Occipital lobe (tissue), 3 donors: ENCODE measurements around the gene SMARCA2. TPM values are rescaled to one million over a fixed set of nuclear protein-coding genes. Genes with fewer than 3 reads are reported as not detected.
A peak's percentile ranks its signal among the peaks of the same experiment; 100 is the strongest.

Experiments used
- DNase-seq: peaks from one replicate; lab custom pipeline; 2025; lab: John Stamatoyannopoulos, UW
- small RNA-seq: library from RNA; depleted of rRNA; stranded (forward); fragments of <200 nt; gene quantifications from one replicate; pipeline ENCODE3, GENCODE V24; 2014
- total RNA-seq: library from RNA; depleted of rRNA; stranded (reverse); fragments of >200 nt; gene quantifications from one replicate; pipeline ENCODE4 v1.2.3, GENCODE V29; 2014

The SMARCA2 gene
- total RNA-seq, 1 donor from 2014 or later = 157 TPM

GRCh38 chr9:2241836-2242741 lies 226.9 kb downstream of the SMARCA2 start:
- peak; percentile 86 for DNase-seq

GRCh38 chr9:2242831-2243330 lies 227.7 kb downstream of the SMARCA2 start:
- DNase-seq = no peak

Small RNA genes lying within 50 kb of the gene (small RNA-seq; reads per million reads assigned to genes)
- gene RN7SL592P (not detected), gene RNU2-25P (1.2 reads per million, percentile 77 among the genes with 10 or more reads in this experiment)
